Spinal cord (tissue), 10 donors: Measurements from ENCODE around the gene DGKB. TPM values are rescaled to one million over a fixed set of nuclear protein-coding genes. Genes with fewer than 3 reads are reported as not detected.
A peak's percentile ranks its signal among the peaks of the same experiment; 100 is the strongest.

Experiments
- DNase-seq, 6 donors: peaks; one replicate each; pipeline versions ENCODE4 v3.0.0 to v3.0.0-alpha.2; 2013 to 2015; ENCODE audit warnings: low spot score in 6 of 6, low read depth in 4 of 6
- H3K27ac ChIP-seq: one replicate; pipeline ENCODE4 v1.5.1; 2013; ENCODE audit warnings: low read depth, low read length, control low read depth
- H3K27me3 ChIP-seq: one replicate; pipeline ENCODE4 v1.6.1; 2013; ENCODE audit warnings: low read length; ENCODE audit not compliant: control insufficient read depth, insufficient read depth
- H3K36me3 ChIP-seq: one replicate; pipeline ENCODE4 v1.6.1; 2013; ENCODE audit warnings: low read length; ENCODE audit not compliant: control insufficient read depth, insufficient read depth
- H3K4me1 ChIP-seq: one replicate; pipeline ENCODE4 v1.6.1; 2013; ENCODE audit warnings: low read length; ENCODE audit not compliant: control insufficient read depth, insufficient read depth
- H3K4me3 ChIP-seq: one replicate; pipeline ENCODE4 v1.5.1; 2013; ENCODE audit warnings: low read depth, low read length, control low read depth
- H3K9me3 ChIP-seq: one replicate; pipeline ENCODE4 v1.6.1; 2013; ENCODE audit warnings: low read length; ENCODE audit not compliant: control insufficient read depth, insufficient read depth
- WGBS: methylation state at CpG from one replicate; pipeline ENCODE4 v1.1.5; 2013; ENCODE audit warnings: missing lambda C conversion rate; ENCODE audit not compliant: insufficient coverage; 5-methylcytosine and 5-hydroxymethylcytosine counted together
- polyA plus RNA-seq, 2 donors: library from polyadenylated mRNA; unstranded; fragments of 120-200 nt; gene quantifications; one replicate each; pipeline ENCODE4 v1.2.1, GENCODE V29; 2013; ENCODE audit not compliant: insufficient read length in 2 of 2
- total RNA-seq, 2 donors: library from RNA; depleted of rRNA in 1 of 2; stranded (reverse); fragments of 120-200 nt in 1 of 2; fragments of >200 nt in 1 of 2; gene quantifications; one replicate each; pipeline versions ENCODE4 v1.2.3 to v1.2.4, GENCODE V29; 2013 to 2014
- donor health status: healthy.

DGKB gene
- total and polyA plus RNA-seq, 4 donors: 13.6 to 31.4 (median 20.2) TPM

DNA sequence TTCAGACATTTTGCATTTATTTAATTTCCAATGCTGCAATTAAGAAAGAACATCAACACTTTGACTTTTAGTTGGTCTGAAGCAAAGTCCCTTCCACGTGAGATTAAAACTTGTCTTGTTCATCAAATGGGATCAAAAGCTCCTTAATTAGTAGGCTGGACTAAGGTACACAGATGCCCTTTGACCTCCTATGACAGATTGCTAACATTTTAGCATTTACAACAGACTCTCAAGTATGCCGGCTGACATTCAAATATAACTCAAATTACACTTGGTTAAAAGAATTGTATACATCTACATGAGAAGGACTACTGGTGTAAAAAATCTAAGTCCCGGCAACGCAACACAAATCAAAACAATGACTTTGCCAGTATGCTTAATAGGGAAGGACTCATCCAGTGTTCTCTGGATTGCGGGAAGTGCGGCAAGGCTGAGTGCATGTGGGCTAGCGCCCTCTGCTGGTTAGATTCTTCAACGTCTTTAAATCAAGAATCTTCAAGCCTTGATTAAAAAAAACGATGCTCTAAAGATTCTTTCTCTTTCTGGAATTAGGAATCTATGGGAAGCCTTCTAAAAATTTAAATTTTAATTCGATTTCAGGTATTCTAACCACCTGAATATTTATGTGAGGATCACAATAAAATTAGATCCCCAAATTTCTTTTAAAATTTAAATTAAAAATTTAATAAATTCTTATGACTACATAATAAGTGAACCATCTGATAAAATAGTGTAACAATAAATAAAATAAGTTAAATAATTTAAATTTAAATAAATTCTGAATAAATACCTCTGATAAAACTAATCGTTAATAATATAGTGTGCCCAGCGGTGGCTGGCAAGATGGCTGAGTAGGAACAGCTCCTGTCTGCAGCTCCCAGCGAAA is 444.7 kb downstream of the DGKB start:
- Histone ChIP-seq H3K36me3 (no peaks in the 10 kb centered on the region), H3K27me3 (no peaks in the 10 kb centered on the region), H3K4me3 (peak overlapping the region; percentile 12), H3K9me3 (no peaks in the 10 kb centered on the region), H3K4me1 (no peaks in the 10 kb centered on the region), H3K27ac (no peak overlapping the region)
- WGBS: 50% methylated on average over 4 of the region's 13 CpGs
- DNase-seq: peak; percentile 62 to 95 (median 68)

DNA sequence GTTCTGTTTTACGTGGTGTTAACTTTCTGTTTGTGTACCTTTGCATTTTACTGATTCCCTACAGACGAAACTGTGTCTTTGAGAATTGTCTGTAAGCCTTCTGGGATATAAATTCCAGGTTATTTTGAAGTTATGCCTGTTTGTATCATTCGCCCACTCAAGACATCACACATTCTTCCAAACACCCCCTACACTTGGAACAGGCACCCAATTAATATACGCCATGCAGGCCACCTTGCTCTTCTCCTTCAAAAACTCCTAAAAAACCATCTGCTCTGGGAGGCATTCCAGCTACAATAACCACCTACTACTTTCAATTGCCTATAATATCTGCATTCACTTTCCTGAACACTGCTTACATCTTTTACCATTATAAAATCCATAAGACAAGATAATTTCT is 453.3 kb downstream of the DGKB start:
- Histone ChIP-seq H3K36me3 (no peaks in the 10 kb centered on the region), H3K4me1 (no peaks in the 10 kb centered on the region), H3K9me3 (peaks cover 2% of the 10 kb centered on the region), H3K4me3 (no peak overlapping the region), H3K27me3 (no peaks in the 10 kb centered on the region), H3K27ac (no peak overlapping the region)
- 100% methylated on average over 2 of the region's 4 CpGs for WGBS
- DNase-seq: no peak

DNA sequence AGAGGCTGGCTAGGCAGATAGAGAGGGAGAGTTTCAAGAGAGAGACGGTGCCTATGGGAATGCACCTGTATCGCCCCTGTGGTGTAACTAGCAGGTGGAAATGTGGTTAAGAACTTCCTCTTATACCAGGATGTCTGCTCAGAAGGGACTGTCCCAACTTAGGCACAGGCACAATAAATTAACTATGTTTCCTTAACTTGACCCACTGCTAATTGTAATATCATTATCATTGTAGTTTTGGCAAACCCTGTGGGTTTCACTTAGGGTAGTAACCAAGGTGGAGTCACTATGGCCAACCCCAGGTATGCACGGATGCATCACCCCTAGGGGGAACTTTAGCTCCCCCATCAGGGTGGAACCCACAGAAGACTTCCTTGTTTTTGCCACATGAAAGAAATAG is 455.7 kb downstream of the DGKB start:
- WGBS: 67% methylated on average over 1 of the region's 3 CpGs
- Histone ChIP-seq H3K9me3 (peaks cover 4% of the 10 kb centered on the region), H3K27me3 (no peaks in the 10 kb centered on the region), H3K4me3 (no peak overlapping the region), H3K27ac (no peak overlapping the region), H3K36me3 (no peaks in the 10 kb centered on the region), H3K4me1 (no peaks in the 10 kb centered on the region)
- DNase-seq: no peak

DNA sequence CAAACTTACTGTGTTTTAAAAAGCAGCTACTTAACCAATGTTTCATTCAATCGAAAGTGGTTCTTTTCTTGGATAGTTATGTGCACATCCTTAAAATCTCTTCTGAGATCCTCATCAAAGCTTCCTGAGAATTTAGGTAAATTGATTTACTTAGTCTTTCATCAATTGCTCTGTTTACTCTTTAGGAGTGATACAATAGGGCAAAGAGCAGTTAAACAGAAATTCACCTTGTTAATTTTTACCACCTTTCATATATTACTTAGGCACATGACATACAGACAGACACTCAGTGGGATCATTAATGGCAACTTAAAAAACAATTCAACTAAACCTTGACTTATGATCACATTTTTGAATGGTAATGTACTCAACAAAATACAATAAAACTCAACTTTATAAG is 456.3 kb downstream of the DGKB start:
- WGBS: no CpG with 5 or more reads among the region's 1 CpG
- H3K4me3 ChIP-seq: no peak overlapping the region

DNA sequence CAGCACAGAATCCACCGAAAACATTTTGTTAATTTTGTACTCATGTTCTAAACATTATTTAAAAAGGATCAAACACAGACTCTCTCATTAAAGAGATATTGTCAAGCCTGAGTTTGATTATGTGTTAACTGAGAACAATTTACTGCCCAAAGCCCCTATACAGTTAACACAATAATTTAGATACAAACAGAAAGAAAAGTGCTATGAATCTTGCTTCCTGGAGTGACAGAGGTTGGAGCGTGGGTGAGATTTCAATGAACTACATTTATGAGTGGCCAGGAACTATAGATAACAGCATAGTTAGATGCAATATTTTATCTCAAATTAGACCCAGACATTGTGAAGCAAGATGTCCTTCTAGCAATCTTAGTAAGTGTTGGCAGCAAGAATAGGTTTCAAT is 464.2 kb downstream of the DGKB start:
- no peaks in the 10 kb centered on the region for H3K9me3 ChIP-seq
- H3K27me3 ChIP-seq: no peaks in the 10 kb centered on the region
- WGBS: no CpG with 5 or more reads among the region's 2 CpGs
- H3K27ac ChIP-seq: no peak overlapping the region
- no peak overlapping the region for H3K4me3 ChIP-seq
- no peak for DNase-seq
- no peaks in the 10 kb centered on the region for H3K4me1 ChIP-seq
- no peaks in the 10 kb centered on the region for H3K36me3 ChIP-seq

More for the DNA sequence above, 456.3 kb downstream of the DGKB start:
- Histone ChIP-seq H3K36me3 (no peaks in the 10 kb centered on the region), H3K9me3 (peaks cover 4% of the 10 kb centered on the region), H3K4me1 (no peaks in the 10 kb centered on the region), H3K27ac (no peak overlapping the region), H3K27me3 (no peaks in the 10 kb centered on the region)
- DNase-seq: no peak

DNA sequence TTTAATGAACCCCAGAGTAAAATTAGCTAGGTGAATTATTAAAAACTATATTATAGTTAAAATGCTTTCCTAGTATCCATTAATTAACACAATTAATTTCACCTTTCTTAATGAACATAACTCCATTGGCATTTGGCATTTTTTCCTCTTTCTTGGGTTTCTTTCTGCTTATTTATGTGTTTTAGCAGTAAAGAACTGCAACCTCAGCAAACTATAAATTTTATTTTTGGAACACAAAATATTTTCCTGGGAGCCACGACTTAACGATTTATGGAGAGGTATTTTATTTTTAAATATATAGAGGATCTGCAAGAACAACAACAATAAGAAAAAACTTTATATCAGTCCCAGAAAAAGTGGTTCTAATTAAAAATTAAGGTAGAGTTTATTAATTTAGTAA is 465.7 kb downstream of the DGKB start:
- no peaks in the 10 kb centered on the region for H3K9me3 ChIP-seq
- no peaks in the 10 kb centered on the region for H3K27me3 ChIP-seq
- DNase-seq: no peak
- no CpG with 5 or more reads among the region's 2 CpGs for WGBS
- no peak overlapping the region for H3K27ac ChIP-seq
- H3K4me3 ChIP-seq: no peak overlapping the region
- no peaks in the 10 kb centered on the region for H3K36me3 ChIP-seq
- no peaks in the 10 kb centered on the region for H3K4me1 ChIP-seq

DNA sequence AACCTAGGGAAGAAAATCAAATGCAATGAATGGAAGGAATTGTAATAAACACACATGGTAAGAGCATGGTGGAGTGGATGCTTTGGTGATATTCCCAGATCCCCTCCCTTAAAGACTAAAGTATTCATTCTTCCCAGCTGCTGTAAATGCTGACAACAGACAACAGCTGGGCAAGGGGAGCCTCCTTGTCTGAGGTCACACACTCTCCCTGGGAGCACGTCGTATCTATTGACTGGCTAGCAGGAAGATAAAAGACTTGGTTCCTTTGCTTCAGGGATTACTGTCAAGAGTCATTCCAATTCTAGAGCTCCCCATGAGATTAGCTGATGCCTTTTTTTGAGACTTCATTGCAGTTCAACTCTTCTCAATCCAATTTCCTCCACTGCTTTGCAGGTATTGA is 469.6 kb downstream of the DGKB start:
- DNase-seq: no peak
- H3K27ac ChIP-seq: no peak overlapping the region
- WGBS: 75% methylated on average over 2 of the region's 2 CpGs
- H3K4me3 ChIP-seq: no peak overlapping the region
- H3K36me3 ChIP-seq: no peaks in the 10 kb centered on the region
- H3K4me1 ChIP-seq: no peaks in the 10 kb centered on the region
- H3K9me3 ChIP-seq: no peaks in the 10 kb centered on the region
- no peaks in the 10 kb centered on the region for H3K27me3 ChIP-seq

DNA sequence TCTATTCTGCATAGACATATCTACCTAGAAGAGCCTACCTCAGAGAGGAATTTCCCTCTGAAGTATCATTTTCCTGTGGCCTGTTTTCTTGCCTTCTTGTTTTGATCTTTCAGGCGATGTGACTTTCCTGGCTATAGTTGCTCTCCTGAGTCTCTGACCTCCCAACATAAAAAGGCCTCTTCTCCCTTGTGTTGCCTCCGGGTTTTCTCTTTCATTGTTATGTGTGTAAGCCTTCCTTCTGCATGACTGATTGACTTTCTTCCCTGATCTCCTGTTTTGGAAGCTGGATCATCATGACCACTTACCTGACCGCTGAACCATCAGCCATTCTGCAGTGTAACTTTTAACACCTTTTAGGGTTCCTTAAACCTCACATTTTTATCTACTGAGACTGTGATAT is 471.6 kb downstream of the DGKB start:
- 63% methylated on average over 2 of the region's 3 CpGs for WGBS
- Histone ChIP-seq H3K4me3 (no peak overlapping the region), H3K27me3 (no peaks in the 10 kb centered on the region), H3K27ac (no peak overlapping the region), H3K36me3 (no peaks in the 10 kb centered on the region), H3K9me3 (no peaks in the 10 kb centered on the region), H3K4me1 (no peaks in the 10 kb centered on the region)
- no peak for DNase-seq

DNA sequence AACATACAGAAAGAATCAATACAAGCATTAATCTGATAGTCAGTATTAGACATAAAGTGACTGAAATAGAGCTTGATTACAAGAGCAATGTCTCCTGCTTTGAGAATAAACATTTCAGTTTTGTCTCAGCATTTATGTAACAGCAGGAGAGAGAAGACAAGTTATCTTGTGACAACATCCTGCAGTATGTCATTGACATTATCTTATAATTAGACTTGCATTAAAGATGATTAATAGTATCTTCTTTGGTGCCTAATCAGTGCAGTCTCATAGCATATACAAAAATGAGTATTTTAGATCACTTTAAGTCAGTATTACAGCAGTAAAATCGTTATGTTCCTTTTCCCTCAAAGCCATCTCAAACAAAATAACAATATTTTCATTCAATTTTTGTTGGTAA is 477.0 kb downstream of the DGKB start:
- WGBS: no CpG with 5 or more reads among the region's 1 CpG
- DNase-seq: no peak

DNA sequence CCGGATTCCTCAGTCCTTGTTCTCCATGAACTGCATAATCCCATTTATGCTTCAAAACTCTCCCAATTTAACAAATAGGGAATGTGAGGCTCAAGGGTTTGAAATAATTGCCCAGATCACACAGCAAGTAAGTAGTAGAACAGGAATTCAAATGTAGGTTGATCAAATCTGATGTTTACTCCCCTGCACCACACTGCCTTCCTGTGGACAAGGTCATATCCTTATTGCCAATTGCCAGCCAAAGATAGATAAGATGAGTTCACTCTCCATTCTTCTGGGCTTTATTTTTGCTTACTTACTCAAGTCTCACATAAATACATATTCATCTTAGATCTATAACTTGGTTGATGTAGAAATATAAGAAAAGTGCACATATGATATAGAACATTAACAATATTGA is 477.9 kb downstream of the DGKB start:
- no CpG with 5 or more reads among the region's 1 CpG for WGBS

More for the DNA sequence above, 477.0 kb downstream of the DGKB start:
- Histone ChIP-seq H3K4me3 (no peak overlapping the region), H3K27ac (no peak overlapping the region), H3K36me3 (no peaks in the 10 kb centered on the region), H3K9me3 (no peaks in the 10 kb centered on the region), H3K4me1 (no peaks in the 10 kb centered on the region), H3K27me3 (no peaks in the 10 kb centered on the region)

More for the DNA sequence above, 477.9 kb downstream of the DGKB start:
- H3K27me3 ChIP-seq: no peaks in the 10 kb centered on the region
- no peaks in the 10 kb centered on the region for H3K4me1 ChIP-seq
- H3K4me3 ChIP-seq: no peak overlapping the region
- no peaks in the 10 kb centered on the region for H3K9me3 ChIP-seq
- no peaks in the 10 kb centered on the region for H3K36me3 ChIP-seq
- DNase-seq: no peak
- no peak overlapping the region for H3K27ac ChIP-seq
